Panc1 (cell line): Measurements from ENCODE around the gene SPATA18. TPM values are rescaled to one million over a fixed set of nuclear protein-coding genes. Genes with fewer than 3 reads are reported as not detected.

Experiments used
- ATAC-seq: fragments of 200-7000 bp; cut with Tn5 transposase; 2 replicates; pipeline ENCODE4 v1.9.1; 2020; ENCODE audit warnings: mild to moderate bottlenecking, moderate library complexity
- BruUV-seq: library from RNA; stranded (reverse); fragments of 400-500 nt; replicated peaks from 2 replicates; lab custom pipeline; 2021; lab: Mats Ljungman, UMichigan
- CTCF ChIA-PET: fragments of 300-600 bp; sonication (Branson Sonifier 250); formaldehyde crosslinking; loops from one replicate; lab custom pipeline; 2022; ENCODE audit warnings: antibody characterized with exemption; lab: Charles Lee
- POLR2A ChIA-PET: fragments of 300-600 bp; sonication (Branson Sonifier 250); formaldehyde crosslinking; loops from one replicate; lab custom pipeline; 2022; ENCODE audit warnings: antibody characterized with exemption; lab: Charles Lee
- DNase-seq: peaks from one replicate; pipeline ENCODE4 v3.0.0-alpha.2; 2010; ENCODE audit warnings: low read depth, low spot score
- H3K27ac ChIP-seq: 2 replicates; pipeline ENCODE4 v1.5.1; 2011; ENCODE audit warnings: mild to moderate bottlenecking, low read length, inconsistent platforms
- H3K27me3 ChIP-seq: fragments of 200-500 bp; sonication (Bioruptor generic); 2 replicates; pipeline ENCODE4 v1.6.0; 2014; ENCODE audit warnings: low read length, inconsistent platforms; ENCODE audit not compliant: control insufficient read depth, insufficient read depth
- H3K36me3 ChIP-seq: fragments of 200-500 bp; sonication (Bioruptor generic); 2 replicates; pipeline ENCODE4 v1.5.1; 2014; ENCODE audit warnings: inconsistent platforms, mild to moderate bottlenecking, low read length, moderate library complexity; ENCODE audit not compliant: control insufficient read depth, insufficient read depth
- H3K4me1 ChIP-seq: 2 replicates; pipeline ENCODE4 v1.5.1; 2011; ENCODE audit warnings: inconsistent platforms, mild to moderate bottlenecking, low read length, moderate library complexity; ENCODE audit not compliant: control insufficient read depth, insufficient read depth
- H3K4me3 ChIP-seq, 2 experiments: 2 replicates each; pipeline ENCODE4 v1.5.1; 2011 to 2012; ENCODE audit warnings: low read depth in 2 of 2, low read length in 2 of 2, mild to moderate bottlenecking in 2 of 2, inconsistent platforms in 1 of 2, moderate library complexity in 1 of 2
- H3K9me3 ChIP-seq: fragments of 200-500 bp; sonication (Bioruptor generic); 2 replicates; pipeline ENCODE4 v1.5.1; 2014; ENCODE audit warnings: low read depth, mild to moderate bottlenecking, inconsistent platforms, low read length, moderate library complexity; ENCODE audit not compliant: control insufficient read depth, insufficient read depth
- CTCF ChIP-seq: fragments of 450-650 bp; IDR thresholded peaks from 2 replicates; pipeline ENCODE4 v1.5.1; 2017; ENCODE audit warnings: mild to moderate bottlenecking
- POLR2AphosphoS5 ChIP-seq: IDR thresholded peaks from 2 replicates; pipeline ENCODE4 v1.6.1; 2012; ENCODE audit warnings: mild to moderate bottlenecking, low read depth, low read length, moderate library complexity
- REST ChIP-seq, 2 experiments: IDR thresholded peaks; 2 replicates each; pipeline ENCODE4 v1.6.1; 2011 to 2012; ENCODE audit warnings: low read depth in 2 of 2, control low read depth in 1 of 2, low read length in 1 of 2, mild to moderate bottlenecking in 1 of 2, moderate library complexity in 1 of 2; ENCODE audit not compliant: insufficient read depth in 1 of 2
- SIN3A ChIP-seq: IDR thresholded peaks from 2 replicates; pipeline ENCODE4 v1.6.1; 2012; ENCODE audit warnings: low read depth, mild to moderate bottlenecking, low read length, moderate library complexity, borderline replicate concordance; ENCODE audit not compliant: insufficient read depth
- TCF7L2 ChIP-seq: IDR thresholded peaks from 2 replicates; pipeline ENCODE4 v1.6.1; 2011; ENCODE audit warnings: mild to moderate bottlenecking, low read depth, low read length, inconsistent platforms
- in situ Hi-C: cut with HindIII; loops from 2 replicates; pipeline ENCODE4 v1.10.0; 2016; ENCODE audit warnings: low sequenced_read_pairs, low pct_unique_long_range_greater_than_20kb
- intact Hi-C: fragments of 100-400 bp; cut with micrococcal nuclease; formaldehyde crosslinking; loops from one replicate; pipeline ENCODE4 v1.10.0; 2022; ENCODE audit not compliant: unreplicated experiment
- total RNA-seq: library from RNA; stranded (reverse); gene quantifications from one replicate; pipeline ENCODE4 v1.2.1, GENCODE V29; 2021; ENCODE audit not compliant: unreplicated experiment

The SPATA18 gene
- total RNA-seq, 1 experiment from 2014 or later: 0.39 TPM

GRCh38 chr4:52126226-52126625, 75.1 kb downstream of the SPATA18 start:
- Histone ChIP-seq H3K9me3 (no peaks in the 10 kb centered on the region), H3K27ac (no peak overlapping the region), H3K4me3 (no peak overlapping the region), H3K4me1 (no peaks in the 10 kb centered on the region), H3K27me3 (no peaks in the 10 kb centered on the region), H3K36me3 (no peaks in the 10 kb centered on the region)
- BruUV-seq: no TSS peak
- POLR2A ChIA-PET: no interaction called here
- TF ChIP-seq SIN3A: no peak
- no peak for TF ChIP-seq CTCF
- TF ChIP-seq REST (IDR thresholded peaks at IDR 0.05; ENCODE audit: insufficient read depth in 1 of 2, low read depth in 2 of 2, low read length in 1 of 2): no peak
- TF ChIP-seq TCF7L2: no peak
- TF ChIP-seq POLR2AphosphoS5: no peak
- no peak for ATAC-seq
- intact Hi-C loops (no loop called here), in situ Hi-C loops (no loop called here)
- CTCF ChIA-PET: no interaction called here
- DNase-seq: no peak

- Histone ChIP-seq H3K36me3 (no peaks in the 10 kb centered on the region), H3K27ac (no peak overlapping the region), H3K4me3 (no peak overlapping the region), H3K9me3 (no peaks in the 10 kb centered on the region), H3K4me1 (no peaks in the 10 kb centered on the region), H3K27me3 (no peaks in the 10 kb centered on the region)
- no TSS peak for BruUV-seq
- CTCF ChIA-PET: no interaction called here
- intact Hi-C loops (no loop called here), in situ Hi-C loops (no loop called here)
- POLR2A ChIA-PET: no interaction called here
- TF ChIP-seq SIN3A (no peak), REST (IDR thresholded peaks at IDR 0.05; ENCODE audit: insufficient read depth in 1 of 2, low read depth in 2 of 2, low read length in 1 of 2) (no peak), TCF7L2 (no peak), POLR2AphosphoS5 (no peak), CTCF (no peak)
- ATAC-seq (no peak), DNase-seq (no peak)
Observed at GRCh38 chr4:52126966-52127365, 75.9 kb downstream of the SPATA18 start.
